GM19328 (cell line): ENCODE results near the gene SAP30BP.

Experiments
- ATAC-seq: cut with Tn5 transposase; IDR thresholded peaks from one replicate; pipeline ENCODE4 v1.9.1; 2021; ENCODE audit warnings: mild to moderate bottlenecking, moderate library complexity; ENCODE audit not compliant: unreplicated experiment

Gene SAP30BP

DNA sequence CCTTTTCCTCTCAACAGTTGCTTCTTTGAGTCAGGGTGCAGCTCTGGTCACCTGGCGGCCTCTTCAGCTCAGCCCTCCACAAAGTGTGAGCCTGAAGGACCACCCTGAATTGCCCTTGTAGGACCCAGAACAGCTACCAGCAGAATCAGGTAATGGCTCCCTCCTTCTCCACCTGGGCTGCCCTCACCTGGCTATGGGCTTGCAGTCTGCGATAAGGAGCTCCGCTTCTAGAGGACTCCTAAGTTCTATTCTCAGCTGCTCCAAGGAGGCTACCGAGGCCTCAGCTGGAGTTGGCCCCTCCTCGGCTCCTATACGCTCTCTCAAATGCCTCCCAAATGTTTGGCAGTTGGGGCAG is 20.5 kb upstream of the SAP30BP start:
- no peak for ATAC-seq

- no peak for ATAC-seq
Measured at GRCh38 chr17:75647061-75647460, 20.1 kb upstream of the SAP30BP start.

- no peak for ATAC-seq
Measured at GRCh38 chr17:75647921-75648320, 19.2 kb upstream of the SAP30BP start.

DNA sequence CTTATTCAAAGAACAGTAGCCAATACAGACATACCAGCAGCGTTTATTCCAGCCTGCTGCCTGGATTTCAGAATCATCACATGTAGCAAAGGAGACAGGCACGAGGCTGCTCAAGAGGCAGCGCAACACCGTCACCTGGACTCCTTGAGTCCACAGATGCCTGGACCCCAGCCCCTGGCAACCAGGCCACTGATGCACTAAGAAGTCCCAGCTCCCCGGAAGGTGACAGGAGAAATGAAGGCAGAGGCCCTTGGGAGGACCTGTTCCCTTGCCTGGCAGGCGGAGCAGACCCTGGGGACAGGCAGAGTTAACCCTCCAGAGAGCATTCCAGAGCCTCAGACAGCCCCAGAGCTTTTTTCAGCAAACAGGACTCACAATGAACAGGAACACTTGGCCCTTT is 17.5 kb upstream of the SAP30BP start:
- ATAC-seq = no peak

DNA sequence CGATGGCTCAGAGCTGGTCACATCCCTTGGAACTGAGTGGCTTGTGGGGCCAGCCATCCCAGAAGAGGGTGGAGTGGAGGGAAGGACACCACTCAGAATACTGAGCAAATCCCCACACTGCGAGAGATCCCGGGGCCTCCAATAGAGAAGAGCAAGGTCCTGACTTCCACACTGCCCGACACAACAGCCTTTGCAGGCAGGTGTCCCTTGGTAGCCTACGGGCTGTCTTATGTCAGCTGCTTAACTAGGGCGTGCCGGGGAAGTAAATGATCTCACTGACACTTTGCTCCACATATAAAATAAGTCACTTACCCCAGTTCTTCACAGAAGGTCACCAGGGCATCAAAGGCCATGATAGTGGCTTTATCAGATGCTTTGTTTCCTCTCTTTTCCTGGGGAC is 16.3 kb upstream of the SAP30BP start:
- ATAC-seq = no peak

DNA sequence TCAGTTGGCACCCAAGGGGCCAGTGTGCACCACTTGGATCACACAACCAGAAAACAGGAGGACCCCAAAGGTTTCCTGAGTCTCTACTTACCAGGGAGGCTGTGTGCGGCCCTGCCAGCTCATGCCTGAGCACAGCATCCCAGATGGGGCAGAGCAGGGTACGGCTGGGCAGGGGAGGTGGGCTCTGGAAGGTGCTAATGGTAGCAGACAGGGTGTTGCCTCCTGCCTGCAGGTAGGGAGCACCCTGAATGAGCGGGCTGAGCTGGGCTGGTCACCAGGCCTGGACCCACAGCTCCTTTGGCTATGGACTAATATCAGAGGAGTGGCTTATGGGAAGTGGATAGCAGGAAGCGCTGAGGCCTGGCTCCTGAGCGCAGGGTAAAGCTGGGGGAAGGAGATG is 14.8 kb upstream of the SAP30BP start:
- ATAC-seq = no peak

GRCh38 chr17:75652934-75653549 is 14.1 kb upstream of the SAP30BP start:
- no peak for ATAC-seq

DNA sequence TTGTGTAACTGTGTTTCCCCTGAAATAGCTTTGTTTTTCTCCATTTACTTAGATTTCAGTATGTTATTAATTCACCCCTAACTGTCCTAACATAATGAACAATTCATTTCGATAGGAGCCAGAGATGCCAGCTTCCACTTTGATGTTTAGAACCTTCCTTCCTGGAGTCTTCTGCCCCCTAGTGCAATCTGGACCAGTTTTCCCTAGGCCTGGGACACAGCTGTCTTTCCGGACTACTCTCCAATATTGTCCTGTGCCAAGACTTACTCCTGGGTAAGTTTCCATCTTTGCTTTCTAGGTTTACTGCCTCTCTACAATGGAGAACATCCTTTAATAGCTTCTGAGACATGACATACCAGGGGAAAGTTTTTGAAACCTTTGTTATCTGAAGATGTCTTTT is 13.0 kb upstream of the SAP30BP start:
- no peak for ATAC-seq

- ATAC-seq = no peak
Measured at GRCh38 chr17:75658237-75658636, 8.9 kb upstream of the SAP30BP start.

DNA sequence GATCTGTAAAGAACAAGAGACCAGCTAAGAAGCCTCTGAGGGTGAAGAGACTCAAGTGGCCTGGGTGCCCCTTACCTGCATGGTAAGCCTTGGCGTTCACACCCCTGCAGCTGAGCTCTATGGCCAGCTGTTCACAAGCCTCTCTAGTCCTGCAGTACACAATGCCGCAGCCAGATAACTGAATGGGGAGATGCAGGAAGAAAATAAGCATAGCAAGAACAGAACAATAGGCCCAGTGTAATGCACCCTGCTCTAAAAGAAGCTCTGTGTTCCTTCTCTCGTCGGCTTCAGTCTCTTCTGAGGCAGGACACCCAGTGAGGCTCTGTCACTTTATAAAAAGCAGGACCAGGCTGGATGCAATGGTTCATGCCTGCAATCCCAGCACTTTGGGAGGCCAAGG is 5.6 kb upstream of the SAP30BP start:
- no peak for ATAC-seq

DNA sequence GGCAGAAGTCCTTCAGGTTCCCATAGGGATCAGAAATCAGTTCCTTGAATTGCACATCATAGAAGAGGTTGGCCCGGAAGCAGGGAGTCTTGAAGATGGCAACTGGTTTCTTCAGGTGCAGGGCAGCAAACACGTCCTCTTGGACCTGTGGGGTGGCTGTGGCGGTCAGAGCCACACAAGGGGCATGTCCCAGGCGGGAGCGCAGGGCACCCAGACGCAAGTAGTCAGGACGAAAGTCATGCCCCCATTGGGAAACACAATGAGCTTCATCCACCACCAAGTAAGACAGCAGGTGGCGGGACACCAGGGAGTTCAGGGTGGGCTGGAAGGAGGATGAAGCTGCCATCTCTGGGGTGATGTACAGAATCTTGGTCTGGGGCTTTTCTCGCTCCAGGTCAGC is 4.6 kb upstream of the SAP30BP start:
- no peak for ATAC-seq

GRCh38 chr17:75664099-75664549 is 3.0 kb upstream of the SAP30BP start:
- peak; percentile 60 for ATAC-seq

- no peak for ATAC-seq
Measured at GRCh38 chr17:75665981-75666380, 1.2 kb upstream of the SAP30BP start.

GRCh38 chr17:75667825-75668224 is 687 bp downstream of the SAP30BP start:
- no peak for ATAC-seq

DNA sequence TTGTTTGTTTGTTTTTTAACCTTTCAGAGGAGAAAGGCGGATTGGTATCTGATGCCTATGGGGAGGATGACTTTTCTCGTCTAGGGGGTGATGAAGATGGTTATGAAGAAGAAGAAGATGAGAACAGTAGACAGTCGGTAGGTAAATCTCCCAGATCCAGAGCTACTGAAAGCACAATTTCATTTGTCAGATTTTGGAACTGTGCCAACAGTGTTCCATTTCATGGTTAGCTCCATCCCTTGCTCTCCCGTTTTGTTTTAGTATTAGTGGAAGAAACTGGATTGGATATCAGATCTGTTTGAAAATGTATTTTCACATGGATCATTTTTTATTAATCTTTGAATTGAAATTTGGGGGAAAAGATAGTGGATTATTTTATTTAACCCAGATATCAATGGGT is 1.4 kb downstream of the SAP30BP start:
- no peak for ATAC-seq

DNA sequence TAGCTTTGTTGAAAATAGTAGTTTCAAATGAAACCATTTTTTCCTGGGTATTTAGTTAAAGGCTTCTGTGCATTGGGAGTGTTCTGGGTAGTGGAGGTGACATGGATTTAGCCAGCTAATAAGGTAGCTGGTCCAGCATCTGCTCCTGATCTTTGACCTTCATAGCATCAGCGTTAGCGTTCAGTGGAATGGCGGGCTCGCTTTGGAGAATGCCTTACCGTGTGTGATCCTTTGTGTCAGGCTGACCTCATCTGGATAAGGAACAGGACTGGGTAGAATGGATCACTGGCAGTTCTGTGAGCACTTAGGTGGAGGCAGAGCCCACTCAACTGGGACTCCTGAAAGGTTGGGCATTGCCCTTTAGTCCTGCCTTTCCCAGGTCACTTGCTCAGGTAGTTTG is 3.7 kb downstream of the SAP30BP start:
- ATAC-seq = no peak

GRCh38 chr17:75672011-75672410 is 4.9 kb downstream of the SAP30BP start:
- ATAC-seq = no peak

GRCh38 chr17:75673487-75673886 is 6.3 kb downstream of the SAP30BP start:
- ATAC-seq = no peak

GRCh38 chr17:75676461-75676860 is 9.3 kb downstream of the SAP30BP start:
- ATAC-seq = no peak

DNA sequence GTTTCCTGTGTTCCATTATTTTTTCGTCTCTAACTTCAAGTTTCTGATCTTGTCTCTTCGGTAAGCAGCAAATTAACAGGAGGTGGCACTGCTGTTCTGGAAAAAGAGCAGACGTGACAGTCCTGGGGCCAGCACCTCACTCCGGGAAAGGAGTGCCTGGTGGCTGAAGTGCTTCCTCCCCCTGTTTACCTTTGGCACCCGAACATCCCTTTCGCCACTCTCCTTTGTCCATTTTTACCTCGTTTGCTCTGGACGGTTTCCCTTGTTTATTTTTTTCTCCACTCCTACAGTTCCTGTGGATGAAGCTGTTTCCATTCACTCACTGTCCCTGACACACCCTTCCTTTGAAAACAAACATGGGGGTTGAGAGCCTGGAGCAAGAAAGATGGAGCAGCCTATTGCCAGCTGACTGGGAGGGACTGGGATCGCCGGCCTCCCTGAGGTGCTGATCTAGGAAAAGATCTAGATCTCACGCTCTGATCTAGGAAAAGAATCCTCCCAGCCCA is 12.6 kb downstream of the SAP30BP start:
- no peak for ATAC-seq

DNA sequence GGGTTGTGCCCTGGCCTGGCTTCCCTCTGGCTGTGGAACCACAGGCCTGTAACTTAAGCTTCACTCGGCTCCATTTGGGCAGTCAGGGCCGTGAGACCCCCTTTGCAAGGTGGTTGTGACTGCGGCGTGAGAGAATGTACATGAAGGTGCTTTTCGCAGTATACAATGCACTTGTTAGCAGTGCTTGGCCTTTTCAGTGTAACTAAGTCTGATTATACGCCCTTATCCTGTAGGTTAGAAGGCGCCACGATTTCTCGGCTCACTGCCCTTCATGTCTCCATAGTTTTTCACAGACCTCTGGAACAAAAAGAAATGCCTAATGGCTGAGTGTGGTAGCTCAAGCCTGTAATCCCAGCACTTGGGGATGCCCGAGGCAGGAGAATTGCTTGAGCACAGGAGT is 13.3 kb downstream of the SAP30BP start:
- no peak for ATAC-seq

DNA sequence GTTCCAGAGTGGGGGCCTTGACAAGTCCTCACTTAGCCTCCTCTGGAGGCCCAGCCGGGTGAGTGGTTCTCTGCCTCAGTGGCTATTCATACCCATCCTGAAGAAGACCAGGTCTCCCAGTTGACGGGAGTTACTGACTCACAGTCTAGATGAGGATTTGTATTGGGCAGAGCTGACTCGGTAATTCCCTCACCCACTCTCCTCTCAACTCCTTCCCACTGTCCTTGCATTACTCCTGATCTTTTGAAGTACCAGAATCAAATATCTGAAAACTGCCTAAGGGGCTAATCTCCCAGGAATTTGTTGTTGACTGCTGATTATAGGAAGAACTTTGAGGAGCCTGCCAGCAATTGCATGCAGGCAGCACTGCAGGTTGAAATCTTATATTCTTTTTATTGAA is 14.2 kb downstream of the SAP30BP start:
- no peak for ATAC-seq

DNA sequence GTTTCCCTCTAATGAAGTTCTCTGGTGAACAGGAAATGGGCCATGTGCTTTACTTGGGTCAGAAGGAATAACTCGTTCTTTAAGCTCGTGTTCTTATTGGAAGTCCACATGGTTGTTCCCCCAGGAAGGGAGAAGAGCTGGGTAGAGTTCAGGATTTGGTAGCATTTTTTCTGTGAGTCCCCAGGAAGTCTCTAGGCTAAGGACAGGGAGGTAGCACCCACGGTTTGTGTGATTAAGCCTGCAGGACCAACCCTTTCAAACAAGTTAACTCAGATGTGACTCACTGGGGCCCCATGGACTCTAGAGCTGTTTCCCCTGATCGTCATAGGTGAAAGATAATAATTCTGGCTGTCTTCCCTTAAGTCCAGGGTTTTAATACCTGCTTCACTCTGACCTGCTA is 16.4 kb downstream of the SAP30BP start:
- ATAC-seq = no peak
